Measurements from ENCODE around the gene IL23R. TPM values are rescaled to one million over a fixed set of nuclear protein-coding genes. Genes with fewer than 3 reads are reported as not detected.

IL23R gene
- total RNA-seq, 2 experiments from 2014 or later: 0.08 to 0.14 TPM

DNA sequence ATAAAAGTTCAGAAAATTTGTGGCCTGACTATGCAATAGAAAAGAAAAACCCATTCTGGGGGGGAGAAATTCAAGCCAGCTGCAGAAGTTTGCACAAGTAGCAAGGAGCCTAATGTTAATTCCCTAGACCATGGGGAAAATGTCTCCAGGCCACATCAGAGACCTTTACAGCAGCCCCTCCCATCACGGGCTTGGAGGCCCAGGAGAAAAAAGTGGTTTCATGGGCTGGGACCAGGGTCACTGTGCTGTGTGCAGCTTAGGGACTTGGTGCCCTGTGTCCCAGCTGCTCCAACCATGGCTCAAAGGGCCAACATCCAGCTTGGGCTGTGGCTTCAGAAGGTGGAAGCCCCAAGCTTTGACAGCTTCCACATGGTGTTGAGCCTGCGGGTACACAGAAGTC, 42.0 kb downstream of the IL23R start:
- peaks cover 7% of the 10 kb centered on the region for H3K4me1 ChIP-seq (ENCODE audit: insufficient read depth, low read length)
- DNase-seq: no peak
- H3K27ac ChIP-seq (ENCODE audit: low read depth in 1 of 2, low read length in 2 of 2): no peak overlapping the region
- no peak overlapping the region for H3K4me3 ChIP-seq (ENCODE audit: low read length)
- ChIA-PET CTCF (no interaction called here), POLR2A (no interaction called here)
- no peaks in the 10 kb centered on the region for H3K9me3 Mint-ChIP-seq
- H3K27me3 ChIP-seq (ENCODE audit: control insufficient read depth in 1 of 2, insufficient read depth in 2 of 2, low read length in 2 of 2): no peaks in the 10 kb centered on the region
- H3K27ac Mint-ChIP-seq: no peak overlapping the region
- intact Hi-C loops (cut with DNase I, micrococcal nuclease): no loop called here
- H3K9me3 ChIP-seq (ENCODE audit: control insufficient read depth in 1 of 2, insufficient read depth in 1 of 2, low read length in 2 of 2): no peaks in the 10 kb centered on the region
- TF ChIP-seq, protein P1, sequence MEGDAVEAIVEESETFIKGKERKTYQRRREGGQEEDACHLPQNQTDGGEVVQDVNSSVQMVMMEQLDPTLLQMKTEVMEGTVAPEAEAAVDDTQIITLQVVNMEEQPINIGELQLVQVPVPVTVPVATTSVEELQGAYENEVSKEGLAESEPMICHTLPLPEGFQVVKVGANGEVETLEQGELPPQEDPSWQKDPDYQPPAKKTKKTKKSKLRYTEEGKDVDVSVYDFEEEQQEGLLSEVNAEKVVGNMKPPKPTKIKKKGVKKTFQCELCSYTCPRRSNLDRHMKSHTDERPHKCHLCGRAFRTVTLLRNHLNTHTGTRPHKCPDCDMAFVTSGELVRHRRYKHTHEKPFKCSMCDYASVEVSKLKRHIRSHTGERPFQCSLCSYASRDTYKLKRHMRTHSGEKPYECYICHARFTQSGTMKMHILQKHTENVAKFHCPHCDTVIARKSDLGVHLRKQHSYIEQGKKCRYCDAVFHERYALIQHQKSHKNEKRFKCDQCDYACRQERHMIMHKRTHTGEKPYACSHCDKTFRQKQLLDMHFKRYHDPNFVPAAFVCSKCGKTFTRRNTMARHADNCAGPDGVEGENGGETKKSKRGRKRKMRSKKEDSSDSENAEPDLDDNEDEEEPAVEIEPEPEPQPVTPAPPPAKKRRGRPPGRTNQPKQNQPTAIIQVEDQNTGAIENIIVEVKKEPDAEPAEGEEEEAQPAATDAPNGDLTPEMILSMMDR (IDR thresholded peaks at IDR 0.05): no peak
- no peaks in the 10 kb centered on the region for H3K36me3 ChIP-seq (ENCODE audit: insufficient read depth, low read length)
- H3K27me3 Mint-ChIP-seq: no peaks in the 10 kb centered on the region
- H3K4me3 Mint-ChIP-seq: no peak overlapping the region
- ATAC-seq (ENCODE audit: poor library complexity): no peak
- H3K4me1 Mint-ChIP-seq (ENCODE audit: low read depth): peaks cover 16% of the 10 kb centered on the region
- H3K36me3 Mint-ChIP-seq (ENCODE audit: low read depth): no peaks in the 10 kb centered on the region

DNA sequence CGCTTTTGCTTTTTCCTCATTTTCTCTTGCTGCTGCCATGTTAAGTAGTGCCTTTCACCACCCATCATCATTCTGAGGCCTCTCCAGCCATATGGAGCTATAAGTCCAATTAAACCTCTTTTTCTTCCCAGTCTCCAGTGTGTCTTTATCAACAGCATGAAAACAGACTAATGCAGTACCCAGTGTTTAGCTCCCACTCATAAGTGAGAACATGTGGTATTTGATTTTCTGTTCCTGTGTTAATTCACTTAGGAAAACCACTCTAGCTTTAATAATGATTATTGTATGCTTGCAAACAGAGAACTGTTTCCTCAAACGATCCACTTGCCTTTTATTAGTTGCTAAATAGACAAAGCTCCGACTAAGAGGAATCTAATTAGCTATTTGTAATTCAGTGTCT, 43.3 kb downstream of the IL23R start:
- peaks cover 23% of the 10 kb centered on the region for H3K4me1 Mint-ChIP-seq (ENCODE audit: low read depth)
- ATAC-seq (ENCODE audit: poor library complexity) (no peak), DNase-seq (no peak)
- ChIA-PET CTCF (interaction anchor here (1.2 kb wide), 1 partner anchor 65 kb away, joined by 3 read pairs; no protein-coding TSS in a partner anchor), POLR2A (interaction anchor here (1.0 kb wide), 1 partner anchor 213 kb away, joined by 3 read pairs; no protein-coding TSS in a partner anchor)
- Histone ChIP-seq H3K27ac (ENCODE audit: low read depth in 1 of 2, low read length in 2 of 2) (no peak overlapping the region), H3K27me3 (ENCODE audit: control insufficient read depth in 1 of 2, insufficient read depth in 2 of 2, low read length in 2 of 2) (no peaks in the 10 kb centered on the region), H3K36me3 (ENCODE audit: insufficient read depth, low read length) (no peaks in the 10 kb centered on the region), H3K4me3 (ENCODE audit: low read length) (no peak overlapping the region), H3K9me3 (ENCODE audit: control insufficient read depth in 1 of 2, insufficient read depth in 1 of 2, low read length in 2 of 2) (no peaks in the 10 kb centered on the region), H3K4me1 (ENCODE audit: insufficient read depth, low read length) (peaks cover 7% of the 10 kb centered on the region)
- no peaks in the 10 kb centered on the region for H3K36me3 Mint-ChIP-seq (ENCODE audit: low read depth)
- no peak overlapping the region for H3K27ac Mint-ChIP-seq
- no peaks in the 10 kb centered on the region for H3K27me3 Mint-ChIP-seq
- intact Hi-C loops (cut with DNase I, micrococcal nuclease): no loop called here
- H3K9me3 Mint-ChIP-seq: no peaks in the 10 kb centered on the region
- TF ChIP-seq, protein P1 (IDR thresholded peaks at IDR 0.05): no peak
- no peak overlapping the region for H3K4me3 Mint-ChIP-seq

DNA sequence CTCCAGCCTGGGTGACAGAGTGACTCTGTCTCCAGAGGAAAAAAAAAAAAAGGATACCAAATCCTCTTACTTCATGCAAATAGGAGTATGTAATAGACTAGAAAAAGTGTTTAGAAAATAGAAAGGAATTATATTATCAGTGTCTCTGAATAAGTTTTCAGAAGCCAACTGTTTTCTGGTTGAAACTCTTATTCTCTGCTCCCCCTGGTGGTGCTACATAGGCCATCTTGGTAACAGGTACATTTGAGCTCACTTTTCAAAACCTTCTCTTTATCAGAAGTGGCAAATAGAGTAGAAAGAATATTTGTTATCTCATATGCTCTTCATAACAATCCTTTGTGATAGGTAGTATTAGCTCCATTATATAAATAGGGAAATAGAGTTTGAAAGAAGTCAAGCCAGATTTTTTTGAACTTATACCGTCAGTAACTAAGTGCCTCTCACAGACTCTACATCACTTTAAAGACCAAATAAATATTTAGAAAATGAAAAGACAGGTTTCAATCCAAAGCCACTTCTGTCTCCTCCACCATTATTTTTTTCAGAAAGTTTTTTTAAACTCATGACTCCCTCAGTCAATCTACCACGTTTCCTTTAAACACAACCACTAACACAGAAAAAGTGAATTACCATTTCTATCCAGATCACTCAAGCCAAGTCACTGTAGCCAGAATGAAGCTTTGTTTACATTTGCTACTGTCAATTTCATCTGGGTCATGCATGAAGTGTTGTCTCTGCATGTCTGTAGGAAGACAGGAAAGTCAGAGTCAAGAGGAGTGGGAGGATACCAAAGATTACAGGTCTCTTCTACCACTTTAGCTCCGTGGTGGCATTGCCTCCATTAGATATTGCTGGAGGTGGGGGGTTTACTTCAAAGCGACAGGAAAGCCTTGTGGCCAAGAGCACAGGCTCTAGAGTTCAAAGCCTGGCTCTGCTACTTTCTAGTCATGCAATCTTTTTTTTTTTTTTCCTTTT, 45.6 kb downstream of the IL23R start:
- no peaks in the 10 kb centered on the region for H3K27me3 Mint-ChIP-seq
- no peak overlapping the region for H3K4me3 ChIP-seq (ENCODE audit: low read length)
- no peaks in the 10 kb centered on the region for H3K36me3 ChIP-seq (ENCODE audit: insufficient read depth, low read length)
- H3K4me3 Mint-ChIP-seq: no peak overlapping the region
- H3K36me3 Mint-ChIP-seq (ENCODE audit: low read depth): no peaks in the 10 kb centered on the region
- H3K4me1 ChIP-seq (ENCODE audit: insufficient read depth, low read length): peaks cover 7% of the 10 kb centered on the region
- POLR2A ChIA-PET: interaction anchor here (0.6 to 2.9 kb wide), 9 partner anchors 9 to 293 kb away, joined by 3 to 20 read pairs (median 3); partner anchors contain the start of gene SERBP1
- DNase-seq: peak in 13 of 14 experiments; percentile 5 to 71 (median 35)
- intact Hi-C loops (cut with DNase I, micrococcal nuclease): loop anchor here (1.0 to 5.0 kb wide), 9 partner anchors 40 to 447 kb away; partner anchors contain the start of genes IL23R (in 1 of the 2) and SLC35D1 (in 1 of the 2)
- H3K27me3 ChIP-seq (ENCODE audit: control insufficient read depth in 1 of 2, insufficient read depth in 2 of 2, low read length in 2 of 2): no peaks in the 10 kb centered on the region
- ATAC-seq (ENCODE audit: poor library complexity): peak; percentile 58
- TF ChIP-seq, protein P1 (IDR thresholded peaks at IDR 0.05): peak; percentile 80
- no peak overlapping the region for H3K27ac Mint-ChIP-seq
- H3K4me1 Mint-ChIP-seq (ENCODE audit: low read depth): peaks cover 26% of the 10 kb centered on the region
- no peak overlapping the region for H3K27ac ChIP-seq (ENCODE audit: low read depth in 1 of 2, low read length in 2 of 2)
- CTCF ChIA-PET: interaction anchor here (0.7 to 4.0 kb wide), 17 partner anchors 9 to 447 kb away, joined by 3 to 24 read pairs (median 3); partner anchors contain the start of gene IL23R
- no peaks in the 10 kb centered on the region for H3K9me3 Mint-ChIP-seq
- H3K9me3 ChIP-seq (ENCODE audit: control insufficient read depth in 1 of 2, insufficient read depth in 1 of 2, low read length in 2 of 2): no peaks in the 10 kb centered on the region
